PC-3 (cell line): Measurements from ENCODE around the gene ROS1.

Experiments used
- EZH2 ChIP-seq: fragments of 300-600 bp; sonication (generic); IDR thresholded peaks from one replicate; pipeline ENCODE4 v1.6.1; 2017; ENCODE audit warnings: antibody characterized with exemption, mild to moderate bottlenecking, low read length; ENCODE audit not compliant: unreplicated experiment
- EZH2phosphoT487 ChIP-seq: fragments of 300-600 bp; sonication (generic); IDR thresholded peaks from 2 replicates; pipeline ENCODE4 v1.6.1; 2018; ENCODE audit warnings: mild to moderate bottlenecking, antibody characterized with exemption, low read length, borderline replicate concordance
- TF ChIP-seq, protein P1 (sequence below): fragments of 300-600 bp; sonication (generic); conservative IDR thresholded peaks from 2 replicates; pipeline ENCODE4 v1.5.1; 2017; ENCODE audit warnings: antibody characterized with exemption, low read depth, mild to moderate bottlenecking, low read length

DNA sequence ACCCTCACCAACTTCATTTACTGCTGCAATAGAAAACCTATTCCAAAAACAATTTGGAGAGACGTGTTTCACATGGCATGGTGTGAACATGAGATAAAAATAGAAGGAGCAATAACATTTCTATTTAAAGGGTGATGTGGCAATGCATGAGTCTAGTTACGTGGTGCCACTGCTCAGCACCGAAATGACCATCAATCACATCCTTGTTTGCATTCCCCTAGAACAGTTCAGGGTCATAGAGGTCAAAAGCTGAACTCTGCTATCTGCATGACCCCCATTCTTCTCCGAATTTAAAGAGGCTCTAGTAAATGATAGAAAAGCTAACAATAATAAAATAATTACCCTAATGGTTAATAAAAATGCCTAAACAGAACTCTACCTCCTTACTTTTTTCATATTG is 29.5 kb downstream of the ROS1 start:
- TF ChIP-seq, protein P1, sequence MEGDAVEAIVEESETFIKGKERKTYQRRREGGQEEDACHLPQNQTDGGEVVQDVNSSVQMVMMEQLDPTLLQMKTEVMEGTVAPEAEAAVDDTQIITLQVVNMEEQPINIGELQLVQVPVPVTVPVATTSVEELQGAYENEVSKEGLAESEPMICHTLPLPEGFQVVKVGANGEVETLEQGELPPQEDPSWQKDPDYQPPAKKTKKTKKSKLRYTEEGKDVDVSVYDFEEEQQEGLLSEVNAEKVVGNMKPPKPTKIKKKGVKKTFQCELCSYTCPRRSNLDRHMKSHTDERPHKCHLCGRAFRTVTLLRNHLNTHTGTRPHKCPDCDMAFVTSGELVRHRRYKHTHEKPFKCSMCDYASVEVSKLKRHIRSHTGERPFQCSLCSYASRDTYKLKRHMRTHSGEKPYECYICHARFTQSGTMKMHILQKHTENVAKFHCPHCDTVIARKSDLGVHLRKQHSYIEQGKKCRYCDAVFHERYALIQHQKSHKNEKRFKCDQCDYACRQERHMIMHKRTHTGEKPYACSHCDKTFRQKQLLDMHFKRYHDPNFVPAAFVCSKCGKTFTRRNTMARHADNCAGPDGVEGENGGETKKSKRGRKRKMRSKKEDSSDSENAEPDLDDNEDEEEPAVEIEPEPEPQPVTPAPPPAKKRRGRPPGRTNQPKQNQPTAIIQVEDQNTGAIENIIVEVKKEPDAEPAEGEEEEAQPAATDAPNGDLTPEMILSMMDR = no peak
- TF ChIP-seq EZH2phosphoT487 (no peak), EZH2 (no peak)
